HG03558 (cell line): ENCODE results near the gene ARHGAP9.

Experiments used
- ATAC-seq: cut with Tn5 transposase; IDR thresholded peaks from one replicate; pipeline ENCODE4 v1.9.1; 2021; ENCODE audit warnings: moderate number of reproducible peaks; ENCODE audit not compliant: unreplicated experiment; ENCODE audit errors: extremely low read depth

The ARHGAP9 gene

DNA sequence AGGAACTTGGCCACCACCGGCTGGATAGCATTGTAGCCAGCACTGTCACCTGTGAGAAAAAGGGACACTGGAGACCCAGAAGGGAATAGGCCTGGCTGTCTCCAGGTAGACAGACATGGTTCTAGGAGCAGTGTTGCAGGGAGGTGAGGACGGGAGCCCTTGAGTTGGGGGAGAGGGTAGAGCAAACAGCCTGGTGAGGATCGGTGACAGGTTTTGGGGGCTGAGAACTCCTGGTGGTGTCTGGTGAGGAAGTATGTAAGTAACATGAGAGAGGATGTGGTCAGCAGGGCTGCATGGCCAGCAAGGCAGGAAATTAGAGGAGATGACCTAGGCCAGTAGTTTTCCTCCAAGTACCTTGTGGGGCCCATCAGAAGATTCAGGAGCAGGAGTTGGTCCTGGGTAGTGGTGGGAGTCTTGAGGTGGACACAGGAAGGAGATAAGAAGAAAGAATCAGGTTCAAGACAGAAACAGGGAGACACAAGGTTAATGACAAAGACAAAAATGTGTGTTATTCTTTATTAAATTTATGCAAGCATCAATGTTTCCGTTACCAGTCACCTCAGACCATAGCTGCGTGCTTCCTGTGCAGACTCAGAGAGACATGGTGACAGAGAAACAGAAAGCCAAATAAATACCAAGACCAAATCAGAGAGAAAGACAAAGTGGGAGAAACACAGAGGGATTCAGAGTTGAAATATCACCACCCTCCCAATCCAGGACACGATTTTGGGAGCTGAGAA lies at the start of gene ARHGAP9:
TSS of gene ARHGAP9 (minus strand) at position 491 of the 740 bp plus-strand sequence. CDS start at position 31, 460 bp downstream.
- ATAC-seq: no peak

DNA sequence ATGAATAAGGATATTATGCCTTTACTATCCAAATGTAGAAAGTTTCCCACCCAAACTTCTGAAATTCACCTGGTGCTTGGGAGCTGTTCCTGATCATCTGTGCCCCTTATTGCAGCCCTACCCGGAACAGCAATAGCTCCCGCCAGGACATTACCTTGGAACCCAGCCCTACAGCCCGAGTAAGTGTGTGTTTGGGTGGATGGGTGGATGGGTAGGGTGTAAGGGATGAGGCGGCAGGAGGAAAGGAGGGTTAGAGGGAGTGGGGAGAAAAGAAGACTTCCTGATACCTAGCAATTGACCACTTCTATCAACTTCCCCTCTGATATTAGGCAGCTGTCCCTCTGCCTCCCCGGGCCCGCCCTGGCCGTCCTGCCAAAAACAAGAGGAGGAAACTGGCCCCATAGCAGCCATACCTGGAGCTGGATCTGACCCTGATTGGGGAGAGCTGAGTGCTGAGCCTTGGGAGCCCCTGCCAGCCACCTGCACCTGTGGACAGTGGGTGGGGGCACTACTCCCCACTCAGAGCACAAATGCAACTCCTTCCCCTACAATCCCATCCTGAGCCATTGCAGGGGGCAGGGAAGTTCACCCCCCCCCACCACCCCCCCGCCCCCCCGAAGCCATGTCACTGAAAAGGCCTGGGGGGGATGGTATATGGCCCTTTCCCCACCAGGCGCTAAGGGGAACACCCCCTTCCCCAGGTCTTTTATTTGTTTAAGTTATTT lies 49.3 kb upstream of the ARHGAP9 start:
- ATAC-seq: no peak

DNA sequence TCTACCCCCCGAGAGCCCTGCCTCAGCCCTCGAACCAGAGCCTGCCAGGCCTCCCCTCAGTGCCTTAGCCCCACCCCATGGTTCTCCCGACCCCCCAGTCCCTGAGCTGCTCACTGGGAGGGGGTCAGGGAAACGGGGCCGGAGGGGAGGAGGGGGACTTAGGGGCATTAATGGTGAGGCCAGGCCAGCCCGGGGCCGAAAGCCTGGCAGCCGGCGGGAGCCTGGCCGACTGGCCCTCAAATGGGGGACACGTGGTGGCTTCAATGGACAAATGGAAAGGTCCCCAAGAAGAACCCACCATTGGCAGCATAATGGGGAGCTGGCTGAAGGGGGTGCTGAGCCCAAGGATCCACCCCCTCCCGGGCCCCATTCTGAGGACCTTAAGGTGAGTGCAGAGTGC lies 48.5 kb upstream of the ARHGAP9 start:
- ATAC-seq: no peak

DNA sequence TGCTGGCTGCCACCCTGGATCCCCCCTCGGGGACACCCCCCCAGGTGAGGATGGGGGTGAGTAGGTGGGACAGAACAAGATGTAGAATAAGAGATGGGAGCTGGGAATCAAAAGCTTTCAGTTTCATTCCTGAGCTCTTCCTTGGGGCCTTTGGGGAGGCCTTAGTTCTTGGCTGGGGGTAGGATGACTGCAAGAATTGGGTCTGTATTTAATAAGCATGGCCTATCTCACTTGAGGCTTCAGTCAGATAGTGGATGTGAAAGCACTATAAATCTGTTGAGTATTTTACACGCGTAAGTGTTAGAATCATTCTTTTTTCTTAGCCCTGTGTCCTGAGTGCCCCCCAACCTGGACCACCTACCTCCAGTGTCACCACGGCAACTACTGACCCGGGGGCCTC lies 47.5 kb upstream of the ARHGAP9 start:
- ATAC-seq: no peak

DNA sequence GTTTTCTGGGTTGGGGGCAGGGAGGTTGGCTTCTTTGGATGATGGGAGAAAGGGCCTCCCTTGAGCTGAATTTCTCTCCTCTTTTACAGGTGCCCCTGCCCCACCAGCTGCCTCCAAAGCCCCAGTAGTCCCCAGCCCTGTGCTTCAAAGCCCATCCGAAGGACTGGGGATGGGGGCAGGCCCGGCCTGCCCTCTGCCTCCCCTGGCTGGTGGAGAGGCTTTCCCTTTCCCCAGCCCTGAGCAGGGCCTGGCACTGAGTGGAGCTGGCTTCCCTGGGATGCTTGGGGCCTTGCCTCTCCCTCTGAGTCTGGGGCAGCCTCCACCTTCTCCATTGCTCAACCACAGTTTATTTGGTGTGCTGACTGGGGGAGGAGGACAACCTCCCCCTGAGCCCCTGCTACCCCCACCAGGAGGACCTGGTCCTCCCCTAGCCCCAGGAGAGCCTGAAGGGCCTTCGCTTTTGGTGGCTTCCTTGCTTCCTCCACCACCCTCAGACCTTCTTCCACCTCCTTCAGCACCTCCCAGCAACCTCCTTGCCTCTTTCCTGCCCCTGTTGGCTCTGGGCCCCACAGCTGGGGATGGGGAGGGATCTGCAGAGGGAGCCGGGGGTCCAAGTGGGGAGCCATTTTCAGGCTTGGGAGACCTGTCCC lies 46.9 kb upstream of the ARHGAP9 start:
- no peak for ATAC-seq

DNA sequence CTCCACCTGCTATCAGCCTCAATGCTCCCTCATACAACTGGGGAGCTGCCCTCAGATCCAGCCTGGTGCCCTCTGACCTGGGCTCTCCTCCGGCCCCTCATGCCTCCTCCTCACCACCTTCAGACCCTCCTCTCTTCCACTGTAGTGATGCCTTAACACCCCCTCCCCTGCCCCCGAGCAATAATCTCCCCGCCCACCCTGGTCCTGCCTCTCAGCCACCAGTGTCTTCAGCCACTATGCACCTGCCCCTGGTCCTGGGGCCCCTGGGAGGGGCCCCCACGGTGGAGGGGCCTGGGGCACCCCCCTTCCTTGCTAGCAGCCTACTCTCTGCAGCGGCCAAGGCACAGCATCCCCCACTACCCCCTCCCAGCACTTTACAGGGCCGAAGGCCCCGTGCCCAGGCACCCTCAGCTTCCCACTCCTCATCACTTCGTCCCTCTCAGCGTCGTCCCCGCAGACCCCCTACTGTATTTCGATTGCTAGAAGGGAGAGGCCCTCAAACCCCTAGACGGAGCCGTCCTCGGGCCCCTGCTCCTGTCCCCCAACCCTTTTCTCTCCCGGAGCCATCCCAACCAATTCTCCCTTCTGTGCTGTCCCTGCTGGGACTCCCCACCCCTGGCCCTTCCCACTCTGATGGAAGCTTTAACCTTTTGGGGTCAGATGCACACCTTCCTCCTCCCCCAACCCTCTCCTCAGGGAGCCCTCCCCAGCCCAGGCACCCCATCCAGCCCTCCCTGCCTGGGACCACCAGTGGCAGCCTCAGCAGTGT lies 46.1 kb upstream of the ARHGAP9 start:
- ATAC-seq: no peak

DNA sequence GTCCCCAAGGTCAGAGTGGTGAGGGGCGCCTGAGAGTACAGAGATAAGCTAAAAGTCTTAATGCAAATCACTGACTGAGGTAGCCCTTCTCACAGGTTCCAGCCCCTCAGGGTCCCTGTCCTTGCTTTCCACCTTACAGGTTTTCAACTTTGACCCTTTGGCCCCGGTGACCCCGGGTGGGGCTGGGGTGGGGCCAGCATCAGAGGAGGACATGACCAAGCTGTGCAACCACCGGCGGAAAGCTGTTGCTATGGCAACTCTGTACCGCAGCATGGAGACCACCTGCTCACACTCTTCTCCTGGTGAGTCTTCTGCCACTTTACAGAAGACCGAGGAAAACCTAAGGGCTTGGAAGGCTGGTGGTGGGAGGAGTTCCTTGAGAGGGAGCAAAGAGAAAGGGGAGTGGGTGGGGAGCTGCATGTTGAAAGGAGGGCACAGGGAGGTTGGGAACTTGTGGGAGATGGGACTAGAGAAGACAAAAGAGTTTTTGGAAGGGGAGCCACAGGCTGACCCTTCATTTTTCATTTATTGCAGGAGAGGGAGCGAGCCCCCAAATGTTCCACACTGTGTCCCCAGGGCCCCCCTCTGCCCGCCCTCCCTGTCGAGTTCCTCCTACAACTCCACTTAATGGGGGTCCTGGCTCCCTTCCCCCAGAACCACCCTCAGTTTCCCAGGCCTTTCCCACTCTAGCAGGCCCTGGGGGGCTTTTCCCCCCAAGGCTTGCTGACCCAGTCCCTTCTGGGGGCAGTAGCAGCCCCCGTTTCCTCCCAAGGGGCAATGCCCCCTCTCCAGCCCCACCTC lies 45.3 kb upstream of the ARHGAP9 start:
- no peak for ATAC-seq

DNA sequence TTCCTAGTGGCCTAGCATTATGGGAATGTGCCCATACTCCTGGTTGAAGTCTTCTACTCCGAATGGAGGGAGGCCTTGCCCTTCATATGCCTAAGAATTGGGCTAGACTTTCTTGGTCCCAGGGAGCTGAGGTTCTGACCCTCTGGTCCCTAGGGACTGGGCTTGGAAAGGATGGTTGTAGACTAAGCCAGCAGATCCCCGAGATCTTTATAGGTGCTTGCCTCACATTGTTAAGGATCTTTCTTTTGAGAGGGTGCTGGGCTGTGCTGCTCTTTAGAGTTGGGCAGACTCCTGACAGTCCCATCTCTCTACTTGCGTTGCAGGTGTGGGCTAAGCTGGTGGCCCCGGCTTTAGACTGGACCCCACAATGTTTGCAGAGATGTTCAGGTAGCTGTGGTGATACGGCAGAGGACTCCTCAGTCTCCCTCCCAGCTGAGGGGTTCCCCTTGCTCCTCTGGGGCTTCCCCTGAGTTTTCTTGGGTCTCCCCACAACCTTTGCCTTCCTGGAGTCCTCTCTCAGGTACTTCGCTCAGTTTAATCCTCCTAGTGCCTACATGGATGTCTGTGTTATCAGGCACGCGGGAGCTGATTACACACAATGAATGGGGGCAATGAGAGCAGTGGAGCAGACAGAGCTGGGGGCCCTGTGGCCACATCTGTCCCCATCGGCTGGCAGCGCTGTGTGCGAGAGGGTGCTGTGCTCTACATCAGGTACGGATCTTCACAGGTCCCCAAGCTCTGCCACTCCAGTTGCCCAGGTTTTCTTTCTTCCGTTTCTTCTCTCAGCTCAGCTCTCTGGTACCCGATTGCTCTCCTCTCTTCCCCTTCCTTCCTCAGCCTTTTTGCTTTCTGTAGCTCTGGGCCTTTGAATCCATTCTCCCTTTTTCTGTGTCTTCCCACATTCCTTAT lies 44.3 kb upstream of the ARHGAP9 start:
- no peak for ATAC-seq

DNA sequence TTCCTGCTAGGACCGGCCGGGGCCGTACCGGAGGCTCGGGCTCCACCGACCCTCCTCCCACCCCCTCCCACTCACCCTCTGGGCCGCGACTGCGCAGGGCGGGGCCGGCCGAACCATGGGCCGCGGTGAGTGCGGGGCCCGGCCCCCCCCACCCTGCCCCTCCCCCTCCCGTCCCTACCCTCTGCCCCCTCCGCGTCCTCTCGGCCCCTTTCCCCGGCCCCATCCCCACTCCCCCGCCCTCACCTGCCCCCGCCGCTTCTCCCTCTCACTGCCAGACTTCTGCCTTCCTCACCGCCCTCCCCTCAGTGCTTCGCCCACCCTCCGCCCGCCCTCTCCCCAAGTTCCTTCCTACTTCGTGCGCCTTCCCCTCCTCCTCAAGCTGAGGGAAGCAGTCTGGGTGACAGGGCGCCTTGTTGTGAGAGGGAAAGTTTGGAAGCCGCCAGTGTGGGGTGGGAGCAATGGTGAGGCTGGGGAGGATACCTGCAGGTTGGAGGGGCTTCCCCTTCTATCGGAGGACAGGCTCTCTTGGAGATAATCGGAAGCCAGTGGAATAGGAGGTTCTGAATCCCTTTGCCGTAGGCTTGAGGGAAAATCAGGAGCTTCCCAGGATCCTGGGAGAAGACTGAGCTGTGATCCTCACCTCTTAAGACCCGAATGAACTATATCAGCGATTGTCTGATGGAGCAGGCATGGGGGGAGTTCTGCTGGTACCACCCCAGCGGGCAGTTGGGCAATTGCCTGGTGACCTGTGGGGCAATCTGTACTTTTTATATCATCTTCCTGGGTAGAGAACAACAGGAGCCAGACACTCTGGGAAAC lies 43.4 kb upstream of the ARHGAP9 start:
- no peak for ATAC-seq

DNA sequence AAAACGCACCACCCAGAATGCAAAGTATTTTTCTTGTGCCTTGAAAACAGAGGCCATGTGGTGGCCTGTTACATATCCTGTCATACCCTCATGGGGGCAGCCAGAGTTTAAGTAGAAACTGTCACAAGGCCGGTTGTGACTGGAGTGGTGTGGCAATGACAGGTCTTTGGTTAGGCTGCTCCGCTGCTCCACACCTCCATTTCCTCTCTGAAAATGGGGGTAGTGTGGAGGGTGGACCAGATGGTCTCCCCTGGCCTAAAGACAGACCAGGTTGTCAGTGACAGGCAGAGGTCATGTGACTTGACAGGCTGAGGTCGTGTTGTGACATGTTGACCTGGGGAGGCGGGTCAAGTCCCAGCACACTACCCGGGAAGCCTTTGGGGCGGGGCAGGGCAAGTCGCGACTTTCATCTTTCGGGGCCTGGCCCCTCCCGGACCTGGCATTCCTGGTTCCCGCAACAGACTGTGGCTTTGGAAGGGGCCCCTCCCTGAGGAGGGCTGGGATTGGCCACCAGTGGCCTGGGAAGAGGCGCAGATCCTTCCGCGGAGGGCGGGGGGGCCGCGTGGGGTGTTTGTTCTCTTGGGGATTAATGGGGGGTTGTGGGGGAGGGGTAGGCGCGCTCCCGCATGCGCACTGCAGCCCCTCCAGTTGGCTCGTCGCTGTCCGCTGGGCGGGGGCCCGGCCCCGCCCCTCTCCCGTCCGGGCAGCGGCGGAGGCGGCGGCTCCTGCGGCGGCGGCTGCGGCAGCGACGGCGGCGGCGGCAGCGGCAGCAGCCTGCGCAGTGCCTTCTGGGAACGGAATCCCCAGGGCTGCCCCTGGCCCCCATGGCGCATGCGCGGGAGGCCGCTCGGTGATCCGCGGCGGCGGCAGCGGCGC lies 42.6 kb upstream of the ARHGAP9 start, which contains the start of gene MBD6:
TSS of gene MBD6 (plus strand) at position 814 of the 876 bp plus-strand sequence. CDS start 1,480 bp downstream, outside the sequence.
- ATAC-seq: peak; percentile 32

DNA sequence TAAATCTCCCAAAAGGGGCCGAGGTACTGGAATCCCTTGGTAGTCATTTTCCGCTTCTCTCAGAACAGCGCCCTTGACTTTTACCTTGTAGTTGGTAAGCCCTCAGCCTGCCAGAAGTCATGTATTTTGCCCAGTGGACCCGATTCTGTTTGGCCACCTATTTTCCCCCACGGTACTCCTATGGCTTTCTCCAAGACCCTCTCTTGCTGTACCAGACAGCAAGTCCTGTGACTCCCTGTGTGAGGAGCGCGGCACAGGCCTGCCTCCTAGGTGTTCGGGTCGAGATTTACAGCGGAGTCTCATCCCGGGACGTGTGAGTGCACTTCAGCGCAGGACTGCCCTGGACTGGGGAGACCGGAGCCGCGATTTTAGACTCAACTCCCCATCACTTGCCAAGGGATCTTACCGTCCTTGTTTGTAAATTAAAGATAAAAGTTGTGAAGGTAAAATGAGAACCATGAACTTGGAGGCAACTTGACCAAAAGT lies 41.9 kb upstream of the ARHGAP9 start:
- ATAC-seq: no peak

DNA sequence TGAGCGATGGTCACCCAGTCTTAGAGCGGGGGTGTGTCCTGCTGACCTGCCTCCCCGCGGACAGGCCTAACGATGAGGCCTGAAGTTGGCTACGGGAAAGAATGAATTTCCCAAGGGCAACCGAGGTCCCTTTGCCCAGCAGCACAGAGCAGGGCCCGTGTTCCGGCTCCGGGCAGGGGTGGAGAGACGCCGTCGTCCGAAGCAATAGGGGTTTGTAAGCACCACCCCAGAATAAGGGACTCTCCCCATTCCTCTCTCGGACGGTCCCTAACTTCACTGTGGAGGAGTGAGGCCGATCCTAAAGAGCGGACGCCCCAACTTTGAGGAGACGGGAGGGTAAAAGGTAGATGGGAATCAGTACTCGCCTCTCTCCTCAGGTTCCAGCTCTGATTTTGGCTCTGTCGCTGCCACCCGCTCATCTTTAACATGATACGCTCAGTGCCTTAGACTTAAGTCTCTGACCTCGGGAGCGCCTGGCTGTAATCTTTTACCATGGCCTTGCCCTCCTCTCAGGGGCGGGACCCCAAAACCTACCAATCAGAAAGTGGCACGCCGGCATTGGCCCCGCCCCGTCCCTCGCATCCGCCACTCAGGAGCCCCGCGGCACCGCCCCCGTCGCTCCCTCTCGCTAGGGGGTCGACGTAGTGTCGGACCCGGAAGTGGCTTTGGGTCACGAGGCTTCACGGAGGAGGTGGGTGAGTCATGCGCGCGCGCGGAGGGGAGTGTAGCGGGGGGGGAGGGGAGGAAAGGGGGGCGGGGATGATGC lies 40.6 kb upstream of the ARHGAP9 start, which contains the start of gene DDIT3:
TSS of gene DDIT3 (minus strand) at position 462 of the 766 bp plus-strand sequence. CDS start 3,108 bp downstream, outside the sequence.
- ATAC-seq: peak; percentile 45

DNA sequence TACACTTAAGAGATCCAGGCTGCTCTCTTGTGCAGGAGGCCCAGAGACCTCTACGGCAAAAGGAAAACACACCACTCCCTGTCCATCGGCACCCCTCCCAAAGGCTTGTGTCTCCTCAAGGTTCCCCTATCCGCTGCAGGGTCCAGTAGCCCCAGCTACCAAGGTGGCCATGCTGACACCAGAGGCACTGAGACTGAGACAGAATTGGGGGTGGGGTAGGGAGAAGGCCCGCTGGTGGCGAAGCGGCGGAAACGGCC lies 40.1 kb upstream of the ARHGAP9 start:
- no peak for ATAC-seq

DNA sequence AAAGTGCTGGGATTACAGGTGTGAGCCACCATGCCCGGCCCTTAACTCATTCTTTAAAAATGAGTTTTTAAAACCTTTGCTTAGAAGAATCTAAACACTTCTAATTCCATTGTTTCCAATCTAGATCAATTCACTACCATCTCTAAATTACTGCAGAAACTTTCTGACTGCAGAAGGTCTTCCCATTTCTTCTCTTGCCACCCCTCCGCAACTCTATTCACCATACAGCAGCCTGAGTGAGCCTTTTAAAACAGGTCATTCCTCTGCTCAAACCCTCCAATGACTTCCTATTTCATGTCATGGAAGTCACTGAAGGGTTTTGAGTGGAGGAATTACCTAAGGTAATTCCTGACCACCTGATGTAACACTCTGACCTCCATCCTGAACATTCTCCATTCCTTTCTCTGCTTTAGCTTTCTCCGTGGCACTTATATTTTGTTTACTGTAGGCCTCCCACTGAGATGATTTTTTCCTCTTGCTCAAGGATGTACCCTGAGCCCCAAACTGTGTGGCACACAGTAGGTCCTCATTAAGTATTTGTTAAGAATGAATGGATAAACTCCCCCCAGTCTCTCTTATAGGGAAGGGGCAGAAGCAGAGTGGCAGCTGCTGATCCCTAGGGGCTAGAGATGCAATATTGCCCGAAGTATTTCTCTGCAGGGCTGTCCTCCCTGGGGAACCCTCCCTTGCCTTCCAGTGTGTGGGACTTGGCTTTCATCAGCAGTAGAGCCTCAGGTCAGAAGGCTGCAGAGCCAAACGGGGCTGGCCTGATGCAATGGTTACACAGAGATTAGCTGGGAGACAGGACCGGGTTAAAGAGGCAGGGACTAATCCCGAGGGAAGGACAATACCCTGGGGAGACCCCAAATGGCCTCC lies 39.5 kb upstream of the ARHGAP9 start:
- no peak for ATAC-seq
